Neural cell (in vitro differentiated cells): ENCODE data around the gene UVRAG.

Experiments used
- CTCF ChIP-seq: fragments of 450-650 bp; IDR thresholded peaks from 2 replicates; pipeline ENCODE4 v1.5.1; 2014; ENCODE audit warnings: antibody characterized with exemption, mild to moderate bottlenecking, moderate library complexity; ENCODE audit not compliant: poor library complexity, severe bottlenecking
- EP300 ChIP-seq: fragments of 450-650 bp; conservative IDR thresholded peaks from 2 replicates; pipeline ENCODE4 v1.6.1; 2014; ENCODE audit warnings: antibody characterized with exemption, mild to moderate bottlenecking, moderate library complexity; ENCODE audit not compliant: poor library complexity, severe bottlenecking
- EZH2 ChIP-seq: fragments of 200-600, 300-800 bp; shearing (Covaris generic), sonication (generic); IDR thresholded peaks from 2 replicates; pipeline ENCODE4 v1.6.1; 2014; ENCODE audit warnings: antibody characterized with exemption, low read length, borderline replicate concordance, mild to moderate bottlenecking; ENCODE audit not compliant: insufficient read depth, poor library complexity, severe bottlenecking
- POLR2AphosphoS5 ChIP-seq: IDR thresholded peaks from 2 replicates; pipeline ENCODE4 v1.6.1; 2012
- REST ChIP-seq: IDR thresholded peaks from 2 replicates; pipeline ENCODE4 v1.6.1; 2012; ENCODE audit warnings: borderline replicate concordance
- SMC3 ChIP-seq: fragments of 450-650 bp; conservative IDR thresholded peaks from 2 replicates; pipeline ENCODE4 v1.6.1; 2014; ENCODE audit warnings: antibody characterized with exemption, mild to moderate bottlenecking, moderate library complexity; ENCODE audit not compliant: poor library complexity
- TAF1 ChIP-seq: IDR thresholded peaks from 2 replicates; pipeline ENCODE4 v1.6.1; 2012; ENCODE audit warnings: low read depth

GRCh38 chr11:75786101-75786736, 28.8 kb upstream of the UVRAG start:
- TF ChIP-seq CTCF (no peak), EZH2 (no peak), TAF1 (no peak), POLR2AphosphoS5 (no peak), EP300 (no peak), REST (no peak), SMC3 (no peak)
